ENCODE measurements around the gene KRTAP4-1.
A peak's percentile ranks its signal among the peaks of the same experiment; 100 is the strongest.
"Not testable (repeated sequence)": the region's sequence is repeated elsewhere in the genome, so short reads cannot be mapped to it uniquely, and the experiment has no call there.

KRTAP4-1 gene

DNA sequence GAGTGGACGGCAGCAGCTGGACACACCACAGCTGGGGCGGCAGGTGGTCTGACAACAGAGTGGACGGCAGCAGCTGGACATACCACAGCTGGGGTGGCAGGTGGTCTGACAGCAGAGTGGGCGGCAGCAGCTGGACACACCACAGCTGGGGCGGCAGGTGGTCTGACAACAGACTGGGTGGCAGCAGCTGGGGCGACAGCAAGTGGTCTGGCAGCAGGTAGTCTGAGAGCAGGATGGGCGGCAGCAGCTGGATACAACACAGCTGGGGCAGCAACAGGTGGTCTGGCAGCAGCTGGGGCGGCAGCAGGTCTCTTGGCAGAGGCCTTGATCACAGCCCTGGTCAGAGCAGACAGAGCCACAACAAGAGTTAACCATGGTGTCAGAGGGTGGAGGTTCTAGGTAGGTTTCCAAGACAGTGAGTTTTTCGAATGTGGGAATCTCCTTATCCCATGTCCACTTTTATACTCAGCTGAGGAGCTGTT is at the start of gene KRTAP4-1:
Gene KRTAP4-1 (minus strand): TSS at position 432 of the 482 bp plus-strand sequence. CDS start 57 bp downstream, at position 375.
- no peak for ATAC-seq
- no peak within 1 kb of the TSS for H3K4me3 Mint-ChIP-seq
- H3K4me1 Mint-ChIP-seq, result no peaks in the 10 kb centered on the region
- no peaks in the 10 kb centered on the region for H3K9me3 Mint-ChIP-seq
- no peaks in the 10 kb centered on the region for H3K36me3 Mint-ChIP-seq
- H3K27me3 Mint-ChIP-seq, result peaks cover 10% of the 10 kb centered on the region
- H3K27ac Mint-ChIP-seq, result no peak within 1 kb of the TSS

DNA sequence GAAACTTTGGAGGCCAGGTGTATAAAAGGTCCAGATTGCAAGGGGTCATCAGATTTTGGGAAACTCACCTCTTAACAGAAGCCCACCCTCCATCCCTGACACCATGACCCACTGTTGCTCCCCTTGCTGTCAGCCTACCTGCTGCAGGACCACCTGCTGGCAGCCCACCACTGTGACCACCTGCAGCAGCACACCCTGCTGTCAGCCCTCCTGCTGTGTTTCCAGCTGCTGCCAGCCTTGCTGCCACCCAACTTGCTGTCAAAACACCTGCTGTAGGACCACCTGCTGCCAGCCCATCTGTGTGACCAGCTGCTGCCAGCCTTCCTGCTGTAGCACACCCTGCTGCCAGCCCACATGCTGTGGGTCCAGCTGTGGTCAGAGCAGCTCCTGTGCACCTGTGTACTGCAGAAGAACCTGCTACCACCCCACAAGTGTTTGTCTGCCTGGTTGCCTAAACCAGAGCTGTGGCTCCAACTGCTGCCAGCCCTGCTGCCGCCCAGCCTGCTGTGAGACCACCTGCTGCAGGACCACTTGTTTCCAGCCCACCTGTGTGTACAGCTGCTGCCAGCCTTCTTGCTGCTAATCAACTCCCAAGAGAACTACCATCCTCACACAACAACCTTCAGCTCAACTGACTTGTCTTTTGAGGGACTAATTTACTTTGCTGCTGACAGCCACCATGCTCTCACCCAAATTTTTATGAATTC is 47.8 kb upstream of the KRTAP4-1 start, which contains the start of gene KRTAP9-3:
Gene KRTAP9-3 (plus strand): TSS at position 51 of the 707 bp plus-strand sequence. CDS start 53 bp downstream, at position 104.
- not testable (repeated sequence) for H3K9me3 Mint-ChIP-seq, H3K27ac Mint-ChIP-seq, ATAC-seq, H3K36me3 Mint-ChIP-seq, H3K4me1 Mint-ChIP-seq, H3K4me3 Mint-ChIP-seq
- peaks cover 65% of the 10 kb centered on the region for H3K27me3 Mint-ChIP-seq

DNA sequence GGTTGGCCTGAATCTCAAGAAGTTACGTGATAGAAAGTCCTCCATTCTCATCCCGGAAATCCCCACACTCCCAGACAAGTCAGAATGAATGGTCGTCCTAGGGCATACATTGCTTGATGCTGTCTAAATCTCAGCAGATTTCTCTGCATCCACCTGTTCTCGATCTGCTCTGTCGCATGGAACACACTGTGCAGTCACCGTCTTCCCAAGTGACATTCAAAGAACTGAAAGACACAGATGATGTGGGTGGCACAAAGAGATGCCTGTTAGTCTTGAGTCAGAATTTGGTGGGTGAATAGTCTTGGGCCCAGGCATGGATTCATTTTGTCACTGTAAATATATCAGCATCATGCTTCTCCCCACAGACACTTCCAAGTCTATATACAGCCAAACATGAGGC is 47.0 kb upstream of the KRTAP4-1 start:
- no peak overlapping the region for H3K27ac Mint-ChIP-seq
- ATAC-seq, result no peak
- H3K4me3 Mint-ChIP-seq, result no peak overlapping the region
- peaks cover 60% of the 10 kb centered on the region for H3K27me3 Mint-ChIP-seq
- peaks cover 8% of the 10 kb centered on the region for H3K4me1 Mint-ChIP-seq
- peaks cover 3% of the 10 kb centered on the region for H3K9me3 Mint-ChIP-seq
- H3K36me3 Mint-ChIP-seq, result no peaks in the 10 kb centered on the region

DNA sequence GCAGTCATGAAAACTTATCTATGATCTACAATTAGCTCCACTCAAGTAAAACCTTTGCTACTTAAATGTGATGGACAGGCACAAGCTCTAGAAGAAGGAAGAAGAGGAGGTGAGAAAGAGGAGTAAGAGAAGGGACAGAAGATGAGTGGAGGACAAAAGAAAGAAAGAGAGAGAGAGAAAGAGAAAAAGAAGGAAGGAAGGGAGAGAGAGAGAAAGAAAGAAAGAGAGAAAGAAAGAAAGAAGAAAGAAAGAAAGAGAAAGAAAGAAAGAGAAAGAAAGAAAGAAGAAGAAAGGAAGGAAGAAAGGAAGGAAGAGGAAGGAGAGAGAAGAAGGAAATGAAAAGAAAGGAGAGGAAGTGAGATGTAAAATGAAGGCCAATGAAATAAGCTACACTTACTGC is 45.4 kb upstream of the KRTAP4-1 start:
- peaks cover 3% of the 10 kb centered on the region for H3K9me3 Mint-ChIP-seq
- H3K27ac Mint-ChIP-seq, result no peak overlapping the region
- peaks cover 8% of the 10 kb centered on the region for H3K4me1 Mint-ChIP-seq

DNA sequence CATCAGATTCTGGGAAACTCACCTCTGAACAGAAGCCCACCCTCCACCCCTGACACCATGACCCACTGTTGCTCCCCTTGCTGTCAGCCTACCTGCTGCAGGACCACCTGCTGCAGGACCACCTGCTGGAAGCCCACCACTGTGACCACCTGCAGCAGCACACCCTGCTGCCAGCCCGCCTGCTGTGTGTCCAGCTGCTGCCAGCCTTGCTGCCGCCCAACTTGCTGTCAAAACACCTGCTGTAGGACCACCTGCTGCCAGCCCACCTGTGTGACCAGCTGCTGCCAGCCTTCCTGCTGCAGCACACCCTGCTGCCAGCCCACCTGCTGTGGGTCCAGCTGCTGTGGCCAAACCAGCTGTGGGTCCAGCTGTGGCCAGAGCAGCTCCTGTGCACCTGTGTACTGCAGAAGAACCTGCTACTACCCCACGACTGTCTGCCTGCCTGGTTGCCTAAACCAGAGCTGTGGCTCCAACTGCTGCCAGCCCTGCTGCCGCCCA is 41.9 kb upstream of the KRTAP4-1 start, which contains the start of gene KRTAP9-2:
Gene KRTAP9-2 (plus strand): TSS at position 51 of the 498 bp plus-strand sequence. CDS start 7 bp downstream, at position 58.
- not testable (repeated sequence) for ATAC-seq, H3K4me1 Mint-ChIP-seq

More for the DNA sequence above, 45.4 kb upstream of the KRTAP4-1 start:
- Mint-ChIP-seq H3K4me3 (no peak overlapping the region), H3K36me3 (no peaks in the 10 kb centered on the region), H3K27me3 (peaks cover 50% of the 10 kb centered on the region)
- ATAC-seq, result no peak

DNA sequence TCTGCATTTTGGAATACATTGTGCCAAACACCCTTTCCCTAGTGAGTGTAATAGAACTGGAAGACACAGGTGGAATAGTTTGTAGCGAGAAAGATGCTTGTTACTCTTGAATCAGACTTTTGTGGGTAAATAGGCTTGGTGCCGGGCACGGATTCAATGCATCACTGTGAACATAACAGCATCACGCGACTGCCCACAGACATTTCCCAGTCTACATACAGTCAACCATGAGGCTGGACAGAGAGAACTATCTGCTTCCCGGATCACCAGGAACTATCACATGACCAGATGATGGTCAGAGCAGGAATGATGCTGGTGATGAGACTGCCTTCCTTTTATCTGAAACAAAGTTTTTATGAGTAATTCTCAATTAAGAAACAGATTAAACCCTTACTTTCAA is 41.3 kb upstream of the KRTAP4-1 start:
- no peaks in the 10 kb centered on the region for H3K36me3 Mint-ChIP-seq
- H3K4me3 Mint-ChIP-seq, result no peak overlapping the region
- H3K4me1 Mint-ChIP-seq, result peaks cover 8% of the 10 kb centered on the region
- peaks cover 41% of the 10 kb centered on the region for H3K27me3 Mint-ChIP-seq
- no peak for ATAC-seq
- no peak overlapping the region for H3K27ac Mint-ChIP-seq
- H3K9me3 Mint-ChIP-seq, result peaks cover 3% of the 10 kb centered on the region

More for the DNA sequence above, 41.9 kb upstream of the KRTAP4-1 start, which contains the start of gene KRTAP9-2:
- peaks cover 40% of the 10 kb centered on the region for H3K27me3 Mint-ChIP-seq
- H3K4me3 Mint-ChIP-seq, H3K27ac Mint-ChIP-seq, H3K36me3 Mint-ChIP-seq, H3K9me3 Mint-ChIP-seq: not testable (repeated sequence)

DNA sequence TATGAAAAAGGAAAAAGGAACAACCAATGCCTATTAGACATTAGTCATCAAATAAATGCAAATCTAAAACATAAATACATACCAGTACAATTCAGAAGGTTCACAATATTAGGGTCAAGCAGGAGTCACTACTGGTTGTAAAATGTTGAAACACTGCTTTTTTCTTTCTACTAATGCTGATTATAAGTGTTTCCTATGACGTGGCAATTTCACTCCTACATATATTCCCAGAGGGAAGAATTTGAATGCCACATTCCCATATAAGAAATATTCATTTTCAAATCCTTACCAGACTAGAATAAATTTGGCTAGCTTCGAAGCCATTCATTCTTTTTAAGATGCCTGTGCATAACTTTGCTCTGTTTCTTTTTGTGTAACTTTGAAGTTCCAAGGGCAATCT is 39.1 kb upstream of the KRTAP4-1 start:
- Mint-ChIP-seq H3K4me1 (no peaks in the 10 kb centered on the region), H3K27me3 (peaks cover 45% of the 10 kb centered on the region), H3K9me3 (peaks cover 9% of the 10 kb centered on the region), H3K36me3 (peaks cover 5% of the 10 kb centered on the region), H3K27ac (no peak overlapping the region), H3K4me3 (no peak overlapping the region)
- no peak for ATAC-seq

DNA sequence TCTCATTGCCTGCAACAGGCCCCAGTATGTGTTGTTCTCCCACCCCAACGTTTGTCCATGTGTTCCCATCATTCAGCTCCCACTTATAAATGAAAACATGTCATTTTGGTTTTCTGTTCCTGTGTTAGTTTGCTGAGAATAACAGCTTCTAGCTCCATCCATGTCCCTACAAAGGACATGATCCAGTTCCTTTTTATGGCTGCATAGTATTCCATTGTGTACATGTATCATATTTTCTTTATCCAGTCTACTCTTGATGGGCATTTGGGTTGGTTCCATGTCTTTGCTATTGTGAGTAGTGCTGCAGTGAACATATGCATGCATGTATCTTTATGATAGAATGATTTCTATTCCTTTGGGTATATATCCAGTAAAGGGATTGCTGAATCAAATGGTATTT is 31.0 kb upstream of the KRTAP4-1 start:
- ATAC-seq, result no peak
- Mint-ChIP-seq H3K4me1 (peaks cover 12% of the 10 kb centered on the region), H3K27ac (no peak overlapping the region), H3K9me3 (peaks cover 9% of the 10 kb centered on the region), H3K4me3 (no peak overlapping the region), H3K36me3 (peaks cover 5% of the 10 kb centered on the region), H3K27me3 (peaks cover 88% of the 10 kb centered on the region)

DNA sequence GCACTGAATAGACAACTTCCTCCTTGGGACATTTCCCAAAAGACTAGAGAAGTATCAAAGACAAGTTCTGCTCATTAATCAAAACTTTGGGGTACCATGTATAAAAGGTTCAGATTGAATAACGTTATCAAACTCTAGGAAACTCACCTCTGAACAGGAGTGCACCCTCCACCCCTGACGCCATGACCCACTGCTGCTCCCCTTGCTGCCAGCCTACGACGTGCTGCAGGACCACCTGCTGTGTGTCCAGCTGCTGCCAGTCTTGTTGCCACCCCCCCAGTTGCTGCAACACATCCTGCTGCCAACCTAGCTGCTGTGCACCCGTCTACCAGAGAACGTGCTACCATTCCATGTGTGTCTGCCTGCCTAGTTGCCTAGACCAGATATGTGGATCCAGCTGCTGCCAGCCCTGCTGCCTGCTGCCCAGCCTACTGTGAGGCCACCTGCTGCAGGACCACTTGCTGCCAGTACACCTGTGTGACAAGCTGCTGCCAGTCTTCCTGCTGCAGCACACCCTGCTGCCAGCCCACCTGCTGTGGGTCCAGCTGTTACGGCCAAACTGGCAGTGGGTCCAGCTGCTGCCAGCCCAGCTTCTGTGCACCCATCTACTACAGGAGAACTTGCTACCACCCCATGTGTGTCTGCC is 27.9 kb upstream of the KRTAP4-1 start:
- Mint-ChIP-seq H3K9me3 (no peaks in the 10 kb centered on the region), H3K36me3 (no peaks in the 10 kb centered on the region), H3K4me3 (no peak overlapping the region), H3K27me3 (peaks cover 89% of the 10 kb centered on the region), H3K27ac (no peak overlapping the region), H3K4me1 (peaks cover 12% of the 10 kb centered on the region)
- peak; percentile 45 for ATAC-seq

DNA sequence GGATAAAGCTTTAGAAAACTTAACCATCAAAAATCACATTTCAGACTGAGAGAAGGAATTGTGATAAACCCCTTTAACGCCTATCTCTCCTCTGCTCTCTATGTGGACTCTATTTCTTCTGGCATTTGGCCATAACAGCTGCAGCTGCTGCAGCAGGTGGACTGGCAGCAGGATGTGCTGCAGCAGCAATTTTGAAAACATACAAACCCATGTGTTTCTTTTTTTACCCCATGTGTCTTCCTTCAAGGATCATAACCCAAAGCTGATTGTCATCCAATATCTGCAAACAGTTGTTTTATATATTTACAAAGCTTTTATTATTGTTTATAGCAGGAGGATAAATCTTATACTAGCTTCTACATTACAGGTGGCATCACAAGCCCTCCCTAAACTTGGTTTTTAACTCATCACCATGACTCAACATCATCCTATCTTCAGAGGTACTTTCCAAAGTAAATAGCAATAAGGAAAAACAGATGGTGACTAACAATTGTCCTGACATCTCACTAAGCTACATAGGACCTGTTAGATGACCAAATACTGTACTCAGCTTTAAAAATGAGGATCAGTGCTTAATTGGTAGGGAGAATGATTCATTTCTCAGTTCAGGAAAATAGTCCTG is 27.2 kb upstream of the KRTAP4-1 start:
- H3K27ac Mint-ChIP-seq, result no peak overlapping the region
- no peaks in the 10 kb centered on the region for H3K36me3 Mint-ChIP-seq
- no peak for ATAC-seq
- peaks cover 12% of the 10 kb centered on the region for H3K4me1 Mint-ChIP-seq
- no peaks in the 10 kb centered on the region for H3K9me3 Mint-ChIP-seq
- H3K4me3 Mint-ChIP-seq, result no peak overlapping the region
- peaks cover 84% of the 10 kb centered on the region for H3K27me3 Mint-ChIP-seq

DNA sequence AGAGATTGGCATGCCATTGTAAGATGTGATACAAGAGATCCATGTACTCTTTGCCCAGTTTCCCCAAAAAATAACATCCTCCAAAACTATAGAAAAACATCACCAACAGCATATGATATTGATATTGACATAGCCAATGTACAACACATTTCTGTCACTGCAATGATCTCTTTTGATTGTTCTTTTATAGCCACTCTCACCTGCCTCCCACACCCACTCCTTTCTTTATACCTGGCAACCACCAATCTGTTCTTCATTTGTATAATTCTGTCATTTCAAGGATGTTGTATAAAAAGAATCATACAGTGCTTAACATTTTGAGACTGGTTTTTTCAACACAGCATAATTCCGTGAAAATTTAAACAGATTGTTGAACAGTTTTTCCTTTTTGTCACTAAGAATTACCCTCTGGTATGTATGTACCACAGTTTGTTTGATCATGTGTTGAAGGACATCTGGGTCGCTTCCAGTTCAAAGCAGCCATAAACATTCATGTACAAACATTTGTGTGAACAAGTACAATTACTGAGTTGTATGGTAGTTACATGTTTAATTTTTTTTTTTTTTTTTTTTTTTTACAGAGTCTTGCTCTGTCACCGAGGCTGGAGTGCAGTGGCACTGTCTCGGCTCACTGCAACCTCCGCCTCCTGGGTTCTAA is 14.8 kb upstream of the KRTAP4-1 start:
- Mint-ChIP-seq H3K4me1 (no peaks in the 10 kb centered on the region), H3K4me3 (no peak overlapping the region), H3K27me3 (no peaks in the 10 kb centered on the region), H3K9me3 (peaks cover 4% of the 10 kb centered on the region), H3K36me3 (no peaks in the 10 kb centered on the region), H3K27ac (no peak overlapping the region)
- ATAC-seq, result no peak

DNA sequence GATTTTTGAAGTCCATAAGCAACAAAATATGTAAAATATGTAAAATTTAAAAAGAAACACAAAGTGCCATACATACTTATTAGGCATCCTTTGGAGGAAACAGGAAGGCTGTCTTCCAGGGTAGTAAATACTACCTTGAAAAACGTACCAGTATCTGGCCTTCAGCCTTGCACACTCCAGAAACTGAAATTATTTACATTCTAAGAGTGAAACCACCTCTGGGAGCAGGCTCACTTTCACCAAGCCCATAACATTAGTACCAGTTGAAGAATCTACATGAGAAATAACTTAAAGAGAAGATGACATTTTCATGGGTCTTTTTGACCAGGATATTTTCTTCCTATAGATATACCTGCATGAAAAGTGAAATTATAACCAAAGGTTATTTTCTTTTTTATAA is 11.4 kb upstream of the KRTAP4-1 start:
- H3K4me3 Mint-ChIP-seq, result no peak overlapping the region
- no peaks in the 10 kb centered on the region for H3K4me1 Mint-ChIP-seq
- H3K9me3 Mint-ChIP-seq, result peaks cover 8% of the 10 kb centered on the region
- no peak overlapping the region for H3K27ac Mint-ChIP-seq
- peaks cover 15% of the 10 kb centered on the region for H3K27me3 Mint-ChIP-seq
- H3K36me3 Mint-ChIP-seq, result no peaks in the 10 kb centered on the region
- ATAC-seq, result no peak

DNA sequence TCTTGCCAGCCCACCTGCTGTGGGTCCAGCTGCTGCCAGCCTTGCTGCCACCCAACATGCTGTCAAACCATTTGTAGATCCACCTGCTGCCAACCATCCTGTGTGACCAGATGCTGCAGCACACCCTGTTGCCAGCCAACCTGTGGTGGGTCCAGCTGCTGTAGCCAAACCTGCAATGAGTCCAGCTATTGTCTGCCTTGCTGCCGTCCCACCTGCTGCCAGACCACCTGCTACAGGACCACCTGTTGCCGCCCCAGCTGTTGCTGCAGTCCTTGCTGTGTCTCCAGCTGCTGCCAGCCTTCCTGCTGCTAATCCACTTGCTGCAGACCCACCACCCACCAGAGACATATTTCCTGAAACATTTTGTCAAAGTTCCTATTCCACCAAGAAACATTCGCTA is 5.6 kb upstream of the KRTAP4-1 start:
- Mint-ChIP-seq H3K4me3 (no peak overlapping the region), H3K27ac (peak overlapping the region; percentile 18), H3K27me3 (peaks cover 32% of the 10 kb centered on the region), H3K9me3 (peaks cover 4% of the 10 kb centered on the region), H3K4me1 (no peaks in the 10 kb centered on the region), H3K36me3 (no peaks in the 10 kb centered on the region)
- ATAC-seq, result no peak

DNA sequence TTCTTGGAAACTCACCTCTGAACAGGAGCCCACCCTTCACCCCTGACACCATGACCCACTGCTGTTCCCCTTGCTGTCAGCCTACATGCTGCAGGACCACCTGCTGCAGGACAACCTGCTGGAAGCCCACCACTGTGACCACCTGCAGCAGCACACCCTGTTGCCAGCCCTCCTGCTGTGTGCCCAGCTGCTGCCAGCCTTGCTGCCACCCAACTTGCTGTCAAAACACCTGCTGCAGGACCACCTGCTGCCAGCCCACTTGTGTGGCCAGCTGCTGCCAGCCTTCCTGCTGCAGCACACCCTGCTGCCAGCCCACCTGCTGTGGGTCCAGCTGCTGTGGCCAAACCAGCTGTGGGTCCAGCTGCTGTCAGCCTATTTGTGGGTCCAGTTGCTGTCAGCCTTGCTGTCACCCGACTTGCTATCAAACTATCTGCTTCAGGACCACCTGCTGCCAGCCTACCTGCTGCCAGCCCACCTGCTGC is 5.2 kb upstream of the KRTAP4-1 start, which contains the start of gene KRTAP9-1:
Gene KRTAP9-1 (plus strand): TSS at position 51 of the 482 bp plus-strand sequence. CDS start 0 bp downstream, at position 51.
- H3K4me3 Mint-ChIP-seq, ATAC-seq, H3K36me3 Mint-ChIP-seq, H3K9me3 Mint-ChIP-seq, H3K4me1 Mint-ChIP-seq: not testable (repeated sequence)
- peak within 1 kb of the TSS; percentile 18 for H3K27ac Mint-ChIP-seq
- H3K27me3 Mint-ChIP-seq, result peaks cover 32% of the 10 kb centered on the region
